Ascending aorta (tissue), 2 donors: ENCODE measurements around the gene CCDC183. TPM values are rescaled to one million over a fixed set of nuclear protein-coding genes. Genes with fewer than 3 reads are reported as not detected.
"Not testable (repeated sequence)": the region's sequence is repeated elsewhere in the genome, so short reads cannot be mapped to it uniquely, and the experiment has no call there.

Source experiments
- DNase-seq, 2 donors: peaks; one replicate each; pipeline ENCODE4 v3.0.0-alpha.2; 2019; ENCODE audit warnings: low spot score in 2 of 2
- H3K27ac ChIP-seq, 2 donors: fragments of 200-600 bp; sonication (generic); one replicate each; pipeline ENCODE4 v1.5.1; 2016 to 2017; ENCODE audit warnings: mild to moderate bottlenecking in 1 of 2
- H3K27me3 ChIP-seq: fragments of 200-600 bp; sonication (generic); one replicate; pipeline ENCODE4 v1.5.1; 2017
- H3K36me3 ChIP-seq, 2 donors: fragments of 200-600 bp; sonication (generic); one replicate each; pipeline ENCODE4 v1.5.1; 2016
- H3K4me1 ChIP-seq, 2 donors: fragments of 200-600 bp; sonication (generic); one replicate each; pipeline ENCODE4 v1.5.1; 2016 to 2017; ENCODE audit warnings: mild to moderate bottlenecking in 1 of 2
- H3K4me3 ChIP-seq, 2 donors: fragments of 200-600 bp; sonication (generic); one replicate each; pipeline ENCODE4 v1.5.1; 2016 to 2017; ENCODE audit warnings: mild to moderate bottlenecking in 1 of 2
- H3K9me3 ChIP-seq, 2 donors: fragments of 200-600 bp; sonication (generic); one replicate each; pipeline ENCODE4 v1.5.1; 2016
- intact Hi-C: fragments of 100-400 bp; cut with DNase I; formaldehyde crosslinking; loops from one replicate; pipeline ENCODE4 v1.15.1; 2023
- total RNA-seq: library from RNA; depleted of rRNA; stranded (reverse); fragments of >200 nt; gene quantifications from one replicate; pipeline ENCODE4 v1.1.0, GENCODE V29; 2016
- TF ChIP-seq, protein P1 (sequence below), 3 experiments: fragments of 200-600 bp in 2 of 3; fragments of 450-650 bp in 1 of 3; sonication (generic) in 2 of 3; IDR thresholded peaks; one replicate each; pipeline ENCODE4 v1.5.1; 2016 to 2019; ENCODE audit warnings: antibody characterized with exemption in 3 of 3, mild to moderate bottlenecking in 1 of 3, moderate library complexity in 1 of 3

The CCDC183 gene
- total RNA-seq, 1 donor from 2014 or later = not detected

DNA sequence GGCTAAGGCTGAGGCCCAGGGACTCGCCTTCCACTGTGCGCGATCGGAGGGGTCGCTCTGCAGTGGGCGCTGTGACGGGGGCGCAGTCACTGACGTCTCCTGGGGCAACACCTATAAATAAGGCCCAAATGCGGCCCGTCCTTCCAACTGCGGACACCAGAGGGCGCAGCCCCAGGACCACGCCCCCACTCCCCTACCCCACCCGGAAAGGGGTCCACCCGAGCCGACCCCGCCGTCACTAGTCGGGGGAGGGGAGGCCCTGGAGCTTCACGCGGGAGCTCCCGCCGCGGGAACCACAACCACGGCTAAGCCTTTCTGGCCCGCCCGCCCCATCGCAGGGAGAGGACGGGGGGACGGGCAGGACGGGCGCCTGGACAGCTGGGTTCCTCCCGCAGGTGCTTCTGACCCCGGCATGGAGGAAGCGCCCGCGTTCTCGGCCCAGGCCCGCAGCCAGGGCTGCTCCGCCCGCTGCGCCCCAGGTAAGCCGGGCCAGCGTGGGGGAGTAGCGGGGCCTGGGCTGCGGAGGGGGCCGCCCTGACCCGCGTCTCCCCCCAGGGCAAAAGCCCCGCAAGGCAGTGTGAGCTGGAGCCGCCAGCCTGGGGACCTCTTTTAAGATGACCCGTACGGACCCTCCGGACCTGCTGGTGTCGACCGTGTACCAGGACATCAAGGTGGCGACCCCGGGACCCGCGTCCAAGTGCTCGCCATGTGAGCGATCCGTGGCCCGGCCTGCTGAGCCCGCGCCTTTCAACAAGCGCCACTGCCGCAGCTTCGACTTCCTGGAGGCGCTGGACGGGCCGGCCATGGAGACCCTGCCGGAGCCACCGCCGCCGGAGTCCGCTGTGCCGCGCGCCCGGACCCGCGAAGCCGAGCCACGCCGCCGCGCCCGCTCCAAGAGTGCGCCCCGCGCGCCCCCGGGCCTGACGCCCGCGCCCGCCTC lies 47.9 kb downstream of the CCDC183 start:
- H3K27ac ChIP-seq, DNase-seq, H3K9me3 ChIP-seq, intact Hi-C loops: not testable (repeated sequence)
- TF ChIP-seq, protein P1, sequence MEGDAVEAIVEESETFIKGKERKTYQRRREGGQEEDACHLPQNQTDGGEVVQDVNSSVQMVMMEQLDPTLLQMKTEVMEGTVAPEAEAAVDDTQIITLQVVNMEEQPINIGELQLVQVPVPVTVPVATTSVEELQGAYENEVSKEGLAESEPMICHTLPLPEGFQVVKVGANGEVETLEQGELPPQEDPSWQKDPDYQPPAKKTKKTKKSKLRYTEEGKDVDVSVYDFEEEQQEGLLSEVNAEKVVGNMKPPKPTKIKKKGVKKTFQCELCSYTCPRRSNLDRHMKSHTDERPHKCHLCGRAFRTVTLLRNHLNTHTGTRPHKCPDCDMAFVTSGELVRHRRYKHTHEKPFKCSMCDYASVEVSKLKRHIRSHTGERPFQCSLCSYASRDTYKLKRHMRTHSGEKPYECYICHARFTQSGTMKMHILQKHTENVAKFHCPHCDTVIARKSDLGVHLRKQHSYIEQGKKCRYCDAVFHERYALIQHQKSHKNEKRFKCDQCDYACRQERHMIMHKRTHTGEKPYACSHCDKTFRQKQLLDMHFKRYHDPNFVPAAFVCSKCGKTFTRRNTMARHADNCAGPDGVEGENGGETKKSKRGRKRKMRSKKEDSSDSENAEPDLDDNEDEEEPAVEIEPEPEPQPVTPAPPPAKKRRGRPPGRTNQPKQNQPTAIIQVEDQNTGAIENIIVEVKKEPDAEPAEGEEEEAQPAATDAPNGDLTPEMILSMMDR (IDR thresholded peaks at IDR 0.05) = peak; percentile 64 to 73 (median 69)
- Histone ChIP-seq H3K36me3 (peaks cover 12 to 19% of the 10 kb centered on the region in 2 donors), H3K4me3 (peak overlapping the region; percentile 13 to 71), H3K27me3 (peaks cover 34% of the 10 kb centered on the region), H3K4me1 (peaks cover 3 to 32% of the 10 kb centered on the region in 2 donors)

- Histone ChIP-seq H3K4me1 (peaks cover 4 to 33% of the 10 kb centered on the region in 2 donors), H3K4me3 (no peak overlapping the region), H3K9me3 (no peaks in the 10 kb centered on the region), H3K36me3 (peaks cover 3 to 11% of the 10 kb centered on the region in 2 donors), H3K27ac (no peak overlapping the region), H3K27me3 (peaks cover 34% of the 10 kb centered on the region)
- no peak for DNase-seq
- intact Hi-C loops = loop anchor here (5.0 kb wide), 1 partner anchor 38 kb away; the partner anchor contains the start of gene RABL6
- TF ChIP-seq, protein P1 (IDR thresholded peaks at IDR 0.05) = no peak
Observed at GRCh38 chr9:136844761-136845464, 48.8 kb downstream of the CCDC183 start.

GRCh38 chr9:136845465-136846260 lies 49.5 kb downstream of the CCDC183 start:
- Histone ChIP-seq H3K27ac (no peak overlapping the region), H3K27me3 (peaks cover 34% of the 10 kb centered on the region), H3K4me3 (no peak overlapping the region), H3K4me1 (peaks cover 11 to 41% of the 10 kb centered on the region in 2 donors), H3K36me3 (peaks cover 0 to 3% of the 10 kb centered on the region in 2 donors), H3K9me3 (no peaks in the 10 kb centered on the region)
- intact Hi-C loops = loop anchor here (5.0 kb wide), 1 partner anchor 38 kb away; the partner anchor contains the start of gene RABL6
- TF ChIP-seq, protein P1 (IDR thresholded peaks at IDR 0.05) = no peak
- DNase-seq = no peak

GRCh38 chr9:136846376-136847087 lies 50.4 kb downstream of the CCDC183 start:
- no peaks in the 10 kb centered on the region for H3K9me3 ChIP-seq
- peaks cover 34% of the 10 kb centered on the region for H3K27me3 ChIP-seq
- intact Hi-C loops = loop anchor here (5.0 kb wide), 1 partner anchor 39 kb away; the partner anchor contains the start of gene RABL6
- H3K4me1 ChIP-seq = peaks cover 11 to 43% of the 10 kb centered on the region in 2 donors
- no peak overlapping the region for H3K27ac ChIP-seq
- TF ChIP-seq, protein P1 (IDR thresholded peaks at IDR 0.05) = no peak
- no peak for DNase-seq
- no peaks in the 10 kb centered on the region for H3K36me3 ChIP-seq
- peak overlapping the region; percentile 85 to 98 for H3K4me3 ChIP-seq
